ENCODE results near the gene MT4.
"Not testable (repeated sequence)": the region's sequence is repeated elsewhere in the genome, so short reads cannot be mapped to it uniquely, and the experiment has no call there.

GRCh38 chr16:56582911-56583310 lies 18.0 kb downstream of the MT4 start:
- TF ChIP-seq POLR2A, CTCF (IDR thresholded peaks at IDR 0.05): not testable (repeated sequence)
